Lower lobe of right lung (tissue), 2 donors: ENCODE data around the gene DLX3. TPM values are rescaled to one million over a fixed set of nuclear protein-coding genes. Genes with fewer than 3 reads are reported as not detected.

ENCODE experiments used
- ATAC-seq, 2 donors: fragments of 200-7000 bp; cut with Tn5 transposase; one replicate each; pipeline ENCODE4 v1.9.1; 2020 to 2022; ENCODE audit warnings: mild to moderate bottlenecking in 2 of 2, moderate library complexity in 2 of 2
- DNase-seq: peaks from one replicate; pipeline ENCODE4 v3.0.0-alpha.2; 2020
- H3K27ac ChIP-seq: fragments of 200-600 bp; one replicate; pipeline ENCODE4 v1.8.0; 2022
- H3K27me3 ChIP-seq: fragments of 200-600 bp; one replicate; pipeline ENCODE4 v1.8.0; 2022; ENCODE audit warnings: low read depth
- H3K36me3 ChIP-seq: fragments of 200-600 bp; one replicate; pipeline ENCODE4 v1.8.0; 2022; ENCODE audit warnings: mild to moderate bottlenecking
- H3K4me1 ChIP-seq: fragments of 200-600 bp; one replicate; pipeline ENCODE4 v1.8.0; 2022
- H3K4me3 ChIP-seq: fragments of 200-600 bp; one replicate; pipeline ENCODE4 v1.8.0; 2022; ENCODE audit warnings: mild to moderate bottlenecking
- H3K9me3 ChIP-seq: fragments of 200-600 bp; one replicate; pipeline ENCODE4 v1.8.0; 2022
- CTCF ChIP-seq: fragments of 200-600 bp; IDR thresholded peaks from one replicate; pipeline ENCODE4 v1.8.0; 2022; ENCODE audit warnings: antibody characterized with exemption, mild to moderate bottlenecking
- intact Hi-C: fragments of 100-400 bp; cut with DNase I; formaldehyde crosslinking; loops from one replicate; pipeline ENCODE4 v1.11.0; 2022
- total RNA-seq: library from RNA; stranded (reverse); fragmentation: NEBNext Ultra II Directional; extraction: Animal tissue kit (Norgen Biotek cat#: 25700); gene quantifications from one replicate; pipeline ENCODE4 v1.2.1, GENCODE V29; 2021
- donor health status: DM: no; HTN: yes; CAD: no; lungs with severe emphysema.

The DLX3 gene
- total RNA-seq, 1 donor from 2014 or later = 0.38 TPM

DNA sequence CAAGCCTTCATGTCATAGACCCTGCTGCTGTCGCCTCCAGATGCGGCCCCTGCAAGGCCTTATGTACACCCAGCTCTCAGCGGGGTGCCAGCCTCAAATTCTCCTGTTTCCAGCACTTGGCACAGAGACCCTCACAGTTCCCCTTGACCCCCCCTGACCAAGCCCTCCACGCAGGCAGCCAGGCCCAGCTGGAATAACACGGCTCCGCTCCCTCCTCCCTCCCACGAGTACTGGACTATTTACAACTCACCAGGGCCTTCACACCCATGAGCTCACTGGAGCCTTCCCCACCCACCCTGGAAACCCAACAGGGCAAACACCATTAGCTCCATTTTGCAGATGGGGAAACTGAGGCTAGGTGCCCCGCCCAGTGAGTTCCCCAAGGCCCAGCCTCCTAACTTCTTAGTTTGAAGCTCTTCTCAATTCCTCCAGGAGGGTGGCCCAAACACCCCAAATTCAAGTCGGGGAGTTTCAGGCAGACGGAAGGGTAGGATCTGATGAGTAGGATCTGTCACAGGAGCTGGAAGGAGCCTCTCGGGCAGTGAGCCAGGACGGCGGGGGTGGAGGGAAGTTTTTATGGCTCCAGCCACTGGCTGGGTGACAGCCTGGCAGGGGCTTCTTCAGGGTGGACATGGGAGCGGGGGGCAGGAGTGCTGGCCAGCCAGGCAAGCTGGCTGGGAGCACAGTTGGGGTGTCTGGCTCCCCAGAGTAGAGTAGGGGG, 43.5 kb downstream of the DLX3 start:
- no peak for DNase-seq
- Histone ChIP-seq H3K4me1 (no peaks in the 10 kb centered on the region), H3K9me3 (no peaks in the 10 kb centered on the region), H3K27me3 (peaks cover 42% of the 10 kb centered on the region), H3K36me3 (no peaks in the 10 kb centered on the region), H3K27ac (no peak overlapping the region), H3K4me3 (no peak overlapping the region)
- ATAC-seq = no peak
- TF ChIP-seq CTCF = no peak
- intact Hi-C loops = no loop called here

DNA sequence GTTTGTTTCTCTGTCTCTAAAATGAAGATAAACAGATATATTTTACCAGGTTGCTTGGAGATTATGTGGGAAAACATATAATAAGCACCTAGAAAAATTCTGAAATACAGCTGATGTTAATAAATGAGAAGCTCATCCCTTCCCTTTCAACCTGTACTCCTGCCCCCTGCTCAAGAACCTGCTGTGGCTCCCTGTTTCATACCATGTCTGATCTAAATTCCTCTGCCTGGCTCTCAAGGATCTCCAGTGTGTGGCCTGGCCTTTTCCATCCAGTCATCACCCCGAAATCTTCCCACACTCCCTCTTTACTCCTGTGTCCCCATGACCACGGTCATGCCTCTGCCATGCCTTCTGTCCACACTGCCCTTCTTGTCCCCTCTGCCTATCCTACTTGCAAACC, 45.4 kb downstream of the DLX3 start:
- Histone ChIP-seq H3K4me1 (no peaks in the 10 kb centered on the region), H3K9me3 (no peaks in the 10 kb centered on the region), H3K4me3 (no peak overlapping the region), H3K36me3 (no peaks in the 10 kb centered on the region), H3K27me3 (peaks cover 53% of the 10 kb centered on the region), H3K27ac (no peak overlapping the region)
- ATAC-seq (no peak), DNase-seq (no peak)
- no peak for TF ChIP-seq CTCF
- intact Hi-C loops = no loop called here

DNA sequence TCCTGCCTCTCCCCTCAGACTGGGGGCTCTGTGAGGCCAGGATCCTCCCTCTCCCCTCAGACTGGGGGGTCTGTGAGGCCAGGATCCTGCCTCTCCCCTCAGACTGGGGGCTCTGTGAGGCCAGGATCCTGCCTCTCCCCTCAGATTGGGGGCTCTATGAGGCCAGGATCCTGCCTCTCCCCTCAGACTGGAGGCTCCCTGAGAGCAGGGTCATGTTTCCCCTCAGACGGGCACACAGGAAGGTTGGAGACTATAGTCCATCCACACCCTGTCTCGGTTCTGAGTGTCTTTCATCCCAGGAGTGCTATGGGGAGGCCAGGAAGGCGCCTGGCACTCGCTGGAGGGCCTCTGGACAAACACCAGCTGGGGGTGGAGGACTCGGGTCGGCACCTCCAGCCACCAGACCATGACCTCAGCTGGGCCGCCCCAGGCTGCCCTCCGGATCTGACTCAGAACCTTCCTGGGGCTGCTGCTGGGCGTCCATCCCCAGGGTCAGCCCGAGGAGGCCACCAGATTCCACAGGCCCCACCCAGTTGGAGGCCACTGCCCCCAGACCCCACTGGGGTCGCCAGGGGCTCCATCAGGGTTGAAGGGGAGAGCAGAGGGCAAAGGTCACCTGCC, 48.0 kb downstream of the DLX3 start:
- H3K27me3 ChIP-seq = peaks cover 54% of the 10 kb centered on the region
- intact Hi-C loops = no loop called here
- no peak for DNase-seq

DNA sequence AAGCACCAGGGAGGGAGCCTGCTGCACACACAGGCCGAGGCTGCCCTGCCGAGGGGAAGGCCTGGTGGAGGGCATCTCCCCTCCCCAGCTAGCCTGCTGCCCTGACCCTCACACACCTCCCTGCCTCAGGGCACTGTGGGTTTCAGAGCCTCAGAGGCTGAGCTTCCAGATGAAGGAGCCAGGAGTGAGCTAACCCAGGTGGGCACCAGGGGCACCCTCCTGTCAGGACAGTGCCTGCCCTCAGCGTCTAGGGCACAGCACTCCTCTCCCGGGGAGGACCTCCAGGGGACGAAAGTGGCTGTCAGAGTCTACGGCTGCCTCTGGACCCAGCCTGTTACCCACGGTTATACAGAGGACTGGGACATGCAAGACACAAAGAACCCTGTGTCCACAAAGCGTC, 48.8 kb downstream of the DLX3 start:
- peaks cover 46% of the 10 kb centered on the region for H3K27me3 ChIP-seq

More for the DNA sequence above, 48.0 kb downstream of the DLX3 start:
- Histone ChIP-seq H3K9me3 (no peaks in the 10 kb centered on the region), H3K4me1 (no peaks in the 10 kb centered on the region), H3K4me3 (no peak overlapping the region), H3K27ac (no peak overlapping the region), H3K36me3 (no peaks in the 10 kb centered on the region)
- no peak for ATAC-seq
- no peak for TF ChIP-seq CTCF

DNA sequence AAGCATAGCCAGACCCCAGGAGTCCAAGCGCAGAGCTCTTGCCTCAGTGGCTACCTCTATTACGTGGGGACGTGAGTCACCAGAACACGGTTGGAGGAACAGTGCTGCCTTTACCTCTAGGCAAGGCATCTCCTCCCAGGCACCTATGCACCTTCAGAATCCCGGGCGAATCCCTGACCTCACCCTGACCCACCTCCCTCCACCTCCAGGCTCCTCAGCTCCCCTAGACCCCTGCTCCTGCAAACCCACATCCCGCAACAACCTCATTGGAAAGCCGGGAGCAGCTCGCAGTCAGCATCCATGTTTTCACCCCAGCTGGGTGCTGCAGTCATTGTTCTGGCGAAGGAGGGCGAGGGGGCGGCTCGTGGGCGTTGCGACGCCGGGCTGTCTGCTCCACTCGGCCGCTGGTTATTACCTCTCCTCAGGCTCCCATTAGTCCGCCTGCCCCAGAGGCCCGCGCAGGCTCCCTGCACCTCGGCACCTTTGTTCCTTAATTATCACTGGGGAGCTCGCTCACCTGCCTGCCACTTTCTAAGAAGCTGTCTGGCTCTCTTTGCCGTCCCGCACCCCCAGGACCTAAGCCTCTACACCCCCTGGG, 50.7 kb downstream of the DLX3 start:
- H3K4me3 ChIP-seq = no peak overlapping the region
- H3K9me3 ChIP-seq = no peaks in the 10 kb centered on the region
- H3K4me1 ChIP-seq = no peaks in the 10 kb centered on the region
- no peak for TF ChIP-seq CTCF
- H3K36me3 ChIP-seq = no peaks in the 10 kb centered on the region
- DNase-seq = no peak
- intact Hi-C loops = no loop called here
- H3K27ac ChIP-seq = no peak overlapping the region
- peaks cover 33% of the 10 kb centered on the region for H3K27me3 ChIP-seq
- ATAC-seq = no peak

More for the DNA sequence above, 48.8 kb downstream of the DLX3 start:
- Histone ChIP-seq H3K9me3 (no peaks in the 10 kb centered on the region), H3K36me3 (no peaks in the 10 kb centered on the region), H3K4me3 (no peak overlapping the region), H3K4me1 (no peaks in the 10 kb centered on the region), H3K27ac (no peak overlapping the region)
- no peak for ATAC-seq
- DNase-seq = no peak
- TF ChIP-seq CTCF = no peak
- intact Hi-C loops = no loop called here
